Karpas-422 (cell line): ENCODE results near the gene SLC13A2. TPM values are rescaled to one million over a fixed set of nuclear protein-coding genes. Genes with fewer than 3 reads are reported as not detected.

Experiments used
- DNase-seq: peaks from one replicate; pipeline ENCODE4 v3.0.0-alpha.2; 2015
- H2AFZ ChIP-seq: fragments of 200-600 bp; sonication (generic); 2 replicates; pipeline ENCODE4 v1.6.1; 2014; ENCODE audit warnings: antibody characterized with exemption, low read length, mixed read lengths
- H3K27ac ChIP-seq: fragments of 200-600 bp; sonication (generic); 2 replicates; pipeline ENCODE4 v1.5.1; 2014; ENCODE audit warnings: mild to moderate bottlenecking, low read length, moderate library complexity
- H3K27me3 ChIP-seq: fragments of 200-600 bp; sonication (generic); 2 replicates; pipeline ENCODE4 v1.6.1; 2014; ENCODE audit warnings: low read length, mixed read lengths
- H3K36me3 ChIP-seq: fragments of 200-600 bp; sonication (generic); 2 replicates; pipeline ENCODE4 v1.6.1; 2014; ENCODE audit warnings: low read length, mixed read lengths; ENCODE audit not compliant: insufficient read depth
- H3K4me1 ChIP-seq: fragments of 200-600 bp; sonication (generic); 2 replicates; pipeline ENCODE4 v1.6.1; 2014; ENCODE audit warnings: mild to moderate bottlenecking, low read length, mixed read lengths
- H3K4me2 ChIP-seq: fragments of 200-600 bp; sonication (generic); 2 replicates; pipeline ENCODE4 v1.6.1; 2014; ENCODE audit warnings: low read length, low read depth, mild to moderate bottlenecking; ENCODE audit not compliant: poor library complexity, severe bottlenecking
- H3K4me3 ChIP-seq: fragments of 200-600 bp; sonication (generic); 2 replicates; pipeline ENCODE4 v1.5.1; 2014; ENCODE audit warnings: mild to moderate bottlenecking, antibody characterized with exemption, low read length, mixed read lengths
- H3K79me2 ChIP-seq: fragments of 200-600 bp; sonication (generic); 2 replicates; pipeline ENCODE4 v1.6.1; 2014; ENCODE audit warnings: mild to moderate bottlenecking, low read length, mixed read lengths
- H3K9ac ChIP-seq: fragments of 200-600 bp; sonication (generic); 2 replicates; pipeline ENCODE4 v1.6.0; 2014; ENCODE audit warnings: low read length
- H3K9me2 ChIP-seq: fragments of 200-600 bp; sonication (generic), shearing (Covaris generic); replicated peaks from 2 replicates; pipeline ENCODE4 v1.6.0; 2014; ENCODE audit warnings: mild to moderate bottlenecking, low read length, moderate library complexity; ENCODE audit not compliant: insufficient read depth
- H3K9me3 ChIP-seq: fragments of 300-700, 200-600 bp; sonication (generic); 2 replicates; pipeline ENCODE4 v1.6.1; 2014; ENCODE audit warnings: low read length, mixed read lengths
- H4K20me1 ChIP-seq: fragments of 200-600 bp; sonication (generic); 2 replicates; pipeline ENCODE4 v1.6.1; 2014; ENCODE audit warnings: mild to moderate bottlenecking, antibody characterized with exemption, low read length, low read depth; ENCODE audit not compliant: insufficient read depth
- total RNA-seq: library from RNA; depleted of rRNA; stranded (reverse); fragments of >200 nt; shearing (Covaris generic); gene quantifications from 2 replicates; pipeline ENCODE4 v1.2.3, GENCODE V29; 2014; ENCODE audit warnings: low replicate concordance; rRNA removed

SLC13A2 gene
- total RNA-seq, 1 experiment from 2014 or later, result not detected

DNA sequence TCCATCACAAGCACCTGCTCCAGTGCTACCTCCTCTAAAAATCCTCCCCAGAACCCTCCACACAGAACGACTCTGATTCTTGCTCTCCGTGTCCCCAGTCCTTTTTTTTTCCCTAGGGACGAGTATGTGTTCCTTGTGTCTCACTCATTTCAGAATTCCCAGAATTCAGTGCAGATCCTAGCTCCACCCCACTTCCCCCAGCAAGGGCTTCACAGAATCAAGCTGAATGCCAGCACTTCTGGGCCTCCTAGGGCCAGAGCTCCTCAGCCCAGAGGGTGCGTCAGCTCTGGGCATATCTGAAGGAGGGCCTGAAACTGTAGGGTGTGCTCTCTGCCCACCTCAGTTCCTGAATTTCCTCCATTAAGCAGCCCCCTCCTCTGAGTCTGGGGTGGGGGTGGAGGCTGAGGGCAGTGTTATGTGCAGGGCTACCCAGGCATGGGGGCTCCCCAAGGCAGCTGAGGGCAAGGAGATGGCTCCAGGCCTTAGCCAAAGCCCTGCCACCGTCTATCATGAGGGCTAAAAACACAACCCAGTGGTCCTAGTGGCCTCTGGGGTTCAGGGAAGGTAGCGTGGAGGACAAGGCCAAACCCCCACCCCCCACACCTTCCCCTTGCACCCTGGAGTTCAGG, 72.5 kb downstream of the SLC13A2 start:
- Histone ChIP-seq H3K4me1 (peaks cover 27% of the 10 kb centered on the region), H3K27ac (no peak overlapping the region), H3K36me3 (no peaks in the 10 kb centered on the region; the same call in 1 of the 2 replicates), H2AFZ (no peak overlapping the region), H3K9ac (no peak overlapping the region), H3K4me3 (no peak overlapping the region), H3K9me2 (no peaks in the 10 kb centered on the region), H3K27me3 (no peaks in the 10 kb centered on the region), H3K4me2 (no peak overlapping the region), H3K9me3 (no peaks in the 10 kb centered on the region), H3K79me2 (no peaks in the 10 kb centered on the region), H4K20me1 (peaks cover 6% of the 10 kb centered on the region; the same call in 1 of the 2 replicates)
- no peak for DNase-seq

- Histone ChIP-seq H3K9me2 (no peaks in the 10 kb centered on the region), H3K9ac (peak overlapping the region; percentile 54), H3K9me3 (no peaks in the 10 kb centered on the region), H3K27me3 (no peaks in the 10 kb centered on the region), H4K20me1 (peaks cover 17% of the 10 kb centered on the region; the same call in 1 of the 2 replicates), H3K4me3 (peak overlapping the region; percentile 50; the same call in 1 of the 2 replicates), H3K27ac (no peak overlapping the region), H3K36me3 (no peaks in the 10 kb centered on the region; the same call in 1 of the 2 replicates), H2AFZ (no peak overlapping the region), H3K4me1 (peaks cover 39% of the 10 kb centered on the region), H3K4me2 (peak overlapping the region; percentile 58), H3K79me2 (no peaks in the 10 kb centered on the region)
- no peak for DNase-seq
These were observed 73.7 kb downstream of the SLC13A2 start for GRCh38 chr17:28547096-28547622.

Other genes starting within 250 kb of the SLC13A2 start
- gene TMEM97, start 154.4 kb upstream of the SLC13A2 start, total RNA-seq, result 38.9 and 74.3 TPM in 2 replicates
- gene IFT20, start 138.2 kb upstream of the SLC13A2 start, total RNA-seq, result 44.5 and 56.6 TPM in 2 replicates
- gene TNFAIP1, start 137.9 kb upstream of the SLC13A2 start, total RNA-seq, result 8.5 and 16.6 TPM in 2 replicates
- 71.1 and 98.3 TPM in 2 replicates for gene POLDIP2, start 116.1 kb upstream of the SLC13A2 start, total RNA-seq
- not detected in 2 replicates for gene SEBOX, start 108.4 kb upstream of the SLC13A2 start, total RNA-seq
- 4.2 TPM in 1 of 2 replicates, not detected in the other for gene VTN, start 103.3 kb upstream of the SLC13A2 start, total RNA-seq
- gene SARM1, start 102.0 kb upstream of the SLC13A2 start, total RNA-seq, result 23.9 and 26.9 TPM in 2 replicates
- 2.0 and 5.0 TPM in 2 replicates for gene SLC46A1, start 67.4 kb upstream of the SLC13A2 start, total RNA-seq
- not detected in 2 replicates for gene FOXN1, start 32.7 kb downstream of the SLC13A2 start, total RNA-seq
- 34.0 and 70.2 TPM in 2 replicates for gene UNC119, start 79.0 kb downstream of the SLC13A2 start, total RNA-seq
- 39.2 and 50.2 TPM in 2 replicates for gene PIGS, start 97.9 kb downstream of the SLC13A2 start, total RNA-seq
- gene ALDOC, start 103.3 kb downstream of the SLC13A2 start, total RNA-seq, result 309 and 552 TPM in 2 replicates
- gene SPAG5, start 125.4 kb downstream of the SLC13A2 start, total RNA-seq, result 51.0 and 58.1 TPM in 2 replicates
- 25.5 and 33.5 TPM in 2 replicates for gene RSKR, start 140.5 kb downstream of the SLC13A2 start, total RNA-seq
- gene BLTP2, start 171.5 kb downstream of the SLC13A2 start, total RNA-seq, result 133 and 152 TPM in 2 replicates
- gene SDF2, start 188.3 kb downstream of the SLC13A2 start, total RNA-seq, result 32.3 and 39.7 TPM in 2 replicates
- gene SUPT6H, start 188.6 kb downstream of the SLC13A2 start, total RNA-seq, result 91.5 and 109 TPM in 2 replicates
- 2.7 and 7.3 TPM in 2 replicates for gene PROCA1, start 238.2 kb downstream of the SLC13A2 start, total RNA-seq
- not detected in 2 replicates for gene RAB34, start 244.2 kb downstream of the SLC13A2 start, total RNA-seq
- 1,170 and 1,763 TPM in 2 replicates for gene RPL23A, start 246.3 kb downstream of the SLC13A2 start, total RNA-seq